Activated CD4-positive, CD25-positive, alpha-beta regulatory T cell (primary cell): ENCODE data around the gene ZC3H13.

Experiments
- DNase-seq, 4 experiments: peaks; one replicate each; lab custom pipeline; 2025; lab: John Stamatoyannopoulos, UW

The ZC3H13 gene

GRCh38 chr13:45934283-45934682 lies 118.3 kb downstream of the ZC3H13 start:
- DNase-seq: no peak

DNA sequence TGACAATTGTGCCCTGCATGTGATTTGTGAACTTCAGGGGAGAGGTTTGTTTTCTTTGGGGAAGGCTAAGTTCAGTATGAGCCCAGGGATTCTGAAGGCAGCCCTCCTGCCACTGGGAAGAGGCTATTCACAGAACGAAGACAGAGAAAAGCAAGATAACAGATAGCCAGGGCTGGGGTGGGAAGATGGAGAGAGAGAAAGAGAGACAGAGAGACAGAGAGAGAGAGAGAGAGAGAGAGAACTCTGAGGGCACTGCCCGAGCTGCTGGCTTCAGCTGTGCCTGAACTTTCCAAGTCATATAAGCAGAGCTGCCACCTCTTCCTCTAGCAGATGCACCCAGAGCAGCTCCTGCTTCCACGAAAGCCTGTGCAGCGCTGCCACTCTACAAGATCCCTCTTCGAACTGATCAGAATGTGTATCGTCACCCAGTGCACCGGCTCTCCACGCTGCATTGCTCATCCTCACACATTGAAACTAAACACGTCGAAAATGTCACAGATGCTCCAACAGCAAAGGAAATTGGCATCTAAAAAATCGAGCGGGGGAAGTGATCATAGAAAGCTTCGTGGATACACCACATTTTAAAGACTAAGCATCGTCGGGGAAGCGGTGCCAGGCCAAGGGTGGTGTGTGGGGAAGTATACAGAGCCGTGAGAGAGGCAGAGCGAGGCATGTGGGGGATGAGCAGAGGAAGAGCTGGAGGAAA lies 119.2 kb downstream of the ZC3H13 start:
- DNase-seq: no peak

DNA sequence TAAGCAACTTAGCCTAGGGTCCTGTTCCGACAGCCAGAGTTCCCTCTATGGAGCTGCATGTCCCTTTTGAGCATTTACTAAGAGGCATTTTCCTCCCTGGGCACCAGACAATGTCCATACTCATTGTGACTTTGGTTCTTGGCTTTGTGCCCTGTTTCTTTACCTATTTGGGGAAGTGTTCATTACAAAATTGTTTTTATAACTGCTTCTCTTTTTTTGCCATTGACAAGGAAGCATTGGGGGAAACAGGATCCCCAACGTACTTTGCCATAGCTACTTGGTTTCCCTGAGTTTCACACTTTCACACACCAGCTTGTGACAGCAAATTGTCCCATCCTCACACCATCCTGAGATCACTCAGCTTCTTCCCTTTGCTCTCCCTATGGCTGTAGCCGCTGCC lies 119.9 kb downstream of the ZC3H13 start:
- no peak for DNase-seq

DNA sequence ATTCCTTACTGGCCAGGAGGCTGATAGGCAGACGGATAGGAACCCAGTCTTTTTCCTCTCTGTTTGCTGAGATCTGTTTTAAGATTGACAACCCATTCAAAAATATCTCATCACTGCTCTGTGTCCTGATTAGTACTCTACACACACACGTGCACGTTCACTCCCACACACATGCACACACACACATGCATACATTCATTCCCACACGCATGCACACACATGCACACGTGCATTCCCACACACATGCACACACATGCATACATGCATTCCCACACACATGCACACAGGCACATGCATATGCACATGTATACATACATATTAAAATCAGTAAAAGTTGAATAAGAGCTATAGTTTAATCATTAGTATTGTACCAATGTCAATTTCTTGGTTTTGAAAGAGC lies 120.4 kb downstream of the ZC3H13 start:
- DNase-seq: no peak

- DNase-seq: no peak
Measured at GRCh38 chr13:45931211-45931610, 121.3 kb downstream of the ZC3H13 start.

GRCh38 chr13:45930177-45930576 lies 122.4 kb downstream of the ZC3H13 start:
- DNase-seq: no peak

GRCh38 chr13:45928843-45929242 lies 123.7 kb downstream of the ZC3H13 start:
- DNase-seq: no peak

GRCh38 chr13:45928176-45928575 lies 124.4 kb downstream of the ZC3H13 start:
- no peak for DNase-seq

GRCh38 chr13:45926741-45927140 lies 125.8 kb downstream of the ZC3H13 start:
- no peak for DNase-seq

GRCh38 chr13:45925151-45925550 lies 127.4 kb downstream of the ZC3H13 start:
- no peak for DNase-seq

- DNase-seq: no peak
Measured at GRCh38 chr13:45921162-45921736, 131.3 kb downstream of the ZC3H13 start.

DNA sequence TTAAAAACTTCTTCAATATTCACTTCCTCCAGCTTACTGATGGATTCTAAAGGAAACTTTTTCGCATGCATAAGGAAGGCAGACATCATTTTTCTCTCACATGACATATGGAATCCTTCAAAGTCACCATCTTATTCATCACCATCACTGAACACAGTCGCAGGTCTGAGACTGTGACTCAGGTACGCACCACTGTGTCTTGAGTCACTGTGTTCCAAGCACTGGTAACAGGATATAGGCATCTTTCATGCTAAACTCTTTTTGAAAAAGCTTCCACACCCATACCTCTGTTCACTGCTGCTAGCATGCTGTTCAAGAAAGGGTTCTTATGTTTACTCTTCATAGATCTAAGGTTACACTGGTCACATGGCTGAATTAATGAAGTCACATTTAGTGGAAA lies 133.9 kb downstream of the ZC3H13 start:
- DNase-seq: no peak

DNA sequence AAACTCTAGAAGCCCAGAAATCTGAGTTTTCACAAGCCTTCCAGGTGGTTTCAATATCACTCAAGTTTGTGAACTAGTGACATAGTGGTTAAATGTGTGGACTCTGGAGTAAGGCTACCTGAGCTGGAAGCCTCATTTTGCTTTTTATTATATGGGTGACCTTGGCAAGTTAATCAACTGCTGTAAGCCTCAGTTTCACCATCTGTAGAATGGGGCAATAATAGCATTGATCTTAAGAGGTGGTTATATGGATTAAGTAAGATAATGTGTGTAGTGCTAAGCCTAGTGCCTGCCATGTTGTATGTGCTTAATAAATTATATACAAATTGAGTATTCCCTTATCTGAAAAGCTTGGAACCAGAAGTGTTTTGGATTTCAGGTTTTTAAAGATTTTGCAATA lies 135.5 kb downstream of the ZC3H13 start:
- no peak for DNase-seq

GRCh38 chr13:45915686-45916439 lies 136.7 kb downstream of the ZC3H13 start:
- DNase-seq: no peak

GRCh38 chr13:45909673-45910072 lies 142.9 kb downstream of the ZC3H13 start:
- no peak for DNase-seq

DNA sequence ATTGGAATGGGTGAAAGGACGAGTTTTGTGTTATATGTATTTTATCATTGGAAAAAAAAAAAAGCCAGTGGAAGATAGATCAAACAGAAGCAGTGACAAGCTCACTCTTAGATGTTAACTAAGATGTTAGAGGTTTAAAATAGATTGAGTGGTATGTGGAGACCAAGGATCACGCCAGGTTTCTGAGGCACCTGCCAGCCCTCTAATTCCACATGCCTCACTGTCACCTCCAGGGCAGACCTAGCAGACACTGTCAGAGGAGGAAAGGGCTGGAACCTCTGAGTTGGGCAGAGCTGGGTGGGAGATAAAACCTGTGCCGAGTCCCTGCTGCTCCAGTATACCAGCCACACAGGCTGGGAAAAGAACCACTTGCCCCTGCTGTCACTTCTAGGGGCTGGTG lies 143.5 kb downstream of the ZC3H13 start:
- no peak for DNase-seq

GRCh38 chr13:45907503-45907902 lies 145.0 kb downstream of the ZC3H13 start:
- no peak for DNase-seq
